ENCODE measurements around the gene APOBEC3F. TPM values are rescaled to one million over a fixed set of nuclear protein-coding genes. Genes with fewer than 3 reads are reported as not detected.

The APOBEC3F gene
- total RNA-seq, 3 donors from 2014 or later (not counting 1 experiment from before 2014, with no cell fraction given), result 30.1 to 54.4 (median 41.0) TPM

DNA sequence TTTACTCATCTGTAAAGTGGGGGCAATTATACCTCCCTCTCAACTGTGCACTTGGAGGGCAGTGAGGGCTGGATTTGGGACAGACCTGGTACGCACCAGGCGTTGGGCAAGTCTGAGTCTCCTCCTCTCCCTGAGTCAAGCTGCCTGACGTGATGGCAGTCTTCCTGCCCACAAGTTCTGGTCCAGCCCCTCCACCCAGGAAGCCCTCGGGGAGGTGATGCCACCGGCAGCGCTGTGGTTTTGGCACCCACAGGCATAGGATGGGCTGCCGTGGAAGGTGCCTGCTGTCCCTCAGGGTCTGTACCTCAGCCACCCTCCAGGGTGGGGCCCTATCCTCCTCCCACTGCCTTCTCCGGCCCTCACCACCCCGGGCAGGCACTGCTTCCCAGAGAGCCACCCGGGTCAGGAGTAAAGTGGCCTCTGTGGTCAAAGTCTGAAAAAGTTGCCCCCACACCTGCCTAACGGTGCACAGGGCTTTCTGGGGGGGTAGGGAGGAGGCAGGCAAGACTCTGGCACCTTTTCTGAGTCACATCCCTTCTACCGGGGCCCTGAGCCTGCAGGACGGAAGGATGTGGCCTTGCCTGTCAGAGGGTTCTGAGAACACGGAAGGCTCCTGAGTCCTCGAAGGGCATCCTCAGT is 49.9 kb downstream of the APOBEC3F start:
- peak overlapping the region; percentile 98 to 99 for H3K27ac Mint-ChIP-seq
- peak; percentile 67 to 87 (median 77) for ATAC-seq
- Histone ChIP-seq H3K9me3 (ENCODE audit: control insufficient read depth, insufficient read depth, low read length) (no peaks in the 10 kb centered on the region), H3K27ac (ENCODE audit: low read length) (peak overlapping the region; percentile 98), H3K4me1 (ENCODE audit: control insufficient read depth, insufficient read depth, low read length) (peaks cover 97% of the 10 kb centered on the region), H3K27me3 (ENCODE audit: control insufficient read depth, insufficient read depth, low read length) (no peaks in the 10 kb centered on the region), H3K4me3 (ENCODE audit: low read length) (peak overlapping the region; percentile 22), H3K36me3 (ENCODE audit: control insufficient read depth, insufficient read depth, low read length) (peaks cover 9% of the 10 kb centered on the region)
- WGBS (ENCODE audit: insufficient coverage), result 13% methylated on average over 15 of the region's 15 CpGs
- no peaks in the 10 kb centered on the region for H3K9me3 Mint-ChIP-seq
- intact Hi-C loops (cut with micrococcal nuclease), result loop anchor here (1.0 to 2.0 kb wide), 5 partner anchors 9 to 442 kb away; partner anchors contain the start of genes APOBEC3C and RPS19BP1
- peaks cover 82 to 90% of the 10 kb centered on the region in 2 donors for H3K4me1 Mint-ChIP-seq
- H3K27me3 Mint-ChIP-seq (ENCODE audit: low read depth in 2 of 2), result no peaks in the 10 kb centered on the region
- no peaks in the 10 kb centered on the region for H3K36me3 Mint-ChIP-seq
- TF ChIP-seq, protein P1, sequence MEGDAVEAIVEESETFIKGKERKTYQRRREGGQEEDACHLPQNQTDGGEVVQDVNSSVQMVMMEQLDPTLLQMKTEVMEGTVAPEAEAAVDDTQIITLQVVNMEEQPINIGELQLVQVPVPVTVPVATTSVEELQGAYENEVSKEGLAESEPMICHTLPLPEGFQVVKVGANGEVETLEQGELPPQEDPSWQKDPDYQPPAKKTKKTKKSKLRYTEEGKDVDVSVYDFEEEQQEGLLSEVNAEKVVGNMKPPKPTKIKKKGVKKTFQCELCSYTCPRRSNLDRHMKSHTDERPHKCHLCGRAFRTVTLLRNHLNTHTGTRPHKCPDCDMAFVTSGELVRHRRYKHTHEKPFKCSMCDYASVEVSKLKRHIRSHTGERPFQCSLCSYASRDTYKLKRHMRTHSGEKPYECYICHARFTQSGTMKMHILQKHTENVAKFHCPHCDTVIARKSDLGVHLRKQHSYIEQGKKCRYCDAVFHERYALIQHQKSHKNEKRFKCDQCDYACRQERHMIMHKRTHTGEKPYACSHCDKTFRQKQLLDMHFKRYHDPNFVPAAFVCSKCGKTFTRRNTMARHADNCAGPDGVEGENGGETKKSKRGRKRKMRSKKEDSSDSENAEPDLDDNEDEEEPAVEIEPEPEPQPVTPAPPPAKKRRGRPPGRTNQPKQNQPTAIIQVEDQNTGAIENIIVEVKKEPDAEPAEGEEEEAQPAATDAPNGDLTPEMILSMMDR (IDR thresholded peaks at IDR 0.05), result no peak
- peak overlapping the region; percentile 90 for H3K4me3 Mint-ChIP-seq
- peak; percentile 90 to 94 for DNase-seq

DNA sequence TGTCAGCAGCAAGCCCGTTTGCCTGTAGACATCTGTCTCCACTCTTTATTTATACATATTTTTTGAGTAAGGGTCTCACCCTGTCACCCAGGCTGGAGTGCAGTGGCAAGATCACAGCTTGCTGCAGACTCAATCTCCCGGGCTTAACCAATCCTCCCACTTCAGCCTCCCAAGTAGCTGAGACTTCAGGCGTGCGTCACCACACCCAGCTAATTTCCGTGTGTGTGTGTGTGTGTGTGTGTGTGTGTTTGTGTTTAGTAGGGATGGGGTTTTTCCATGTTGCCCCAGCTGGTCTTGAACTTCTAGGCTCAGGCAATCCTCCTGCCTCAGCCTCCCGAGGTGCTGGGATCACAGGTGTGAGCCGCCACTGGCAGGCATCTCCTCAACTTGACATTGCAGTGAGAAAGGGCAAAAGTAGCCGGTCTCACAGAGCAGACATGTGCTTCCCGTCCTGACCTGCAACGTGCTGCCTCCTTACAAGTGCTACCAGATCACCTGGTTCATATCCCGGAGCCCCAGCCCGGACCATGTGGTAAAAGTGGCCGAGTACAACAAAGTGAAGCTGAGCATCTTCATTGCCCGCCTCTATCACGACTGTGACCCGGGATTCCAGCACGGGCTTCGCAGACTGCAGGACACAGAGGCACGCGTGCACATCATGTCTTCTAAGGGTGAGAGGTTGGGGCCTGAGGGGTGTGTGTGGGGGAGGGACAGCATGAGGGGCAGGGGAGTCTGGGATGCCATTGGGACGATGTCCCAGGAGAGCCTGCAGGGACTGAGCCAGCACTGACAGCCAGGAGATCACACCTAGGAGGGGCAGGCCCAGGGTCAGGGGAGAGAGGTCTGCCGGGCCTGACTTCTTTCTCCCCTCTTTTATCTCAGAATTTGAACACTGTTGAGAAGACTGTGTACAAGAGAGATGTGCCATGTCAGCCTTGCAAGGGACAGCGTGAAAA is 50.7 kb downstream of the APOBEC3F start:
- Histone ChIP-seq H3K4me3 (ENCODE audit: low read length) (peak overlapping the region; percentile 22), H3K4me1 (ENCODE audit: control insufficient read depth, insufficient read depth, low read length) (peaks cover 99% of the 10 kb centered on the region), H3K36me3 (ENCODE audit: control insufficient read depth, insufficient read depth, low read length) (peaks cover 5% of the 10 kb centered on the region), H3K9me3 (ENCODE audit: control insufficient read depth, insufficient read depth, low read length) (no peaks in the 10 kb centered on the region), H3K27ac (ENCODE audit: low read length) (peak overlapping the region; percentile 98), H3K27me3 (ENCODE audit: control insufficient read depth, insufficient read depth, low read length) (no peaks in the 10 kb centered on the region)
- Mint-ChIP-seq H3K9me3 (no peaks in the 10 kb centered on the region), H3K4me3 (peak overlapping the region; percentile 90), H3K4me1 (peaks cover 81 to 91% of the 10 kb centered on the region in 2 donors), H3K27ac (peak overlapping the region; percentile 98 to 99), H3K27me3 (ENCODE audit: low read depth in 2 of 2) (no peaks in the 10 kb centered on the region), H3K36me3 (no peaks in the 10 kb centered on the region)
- DNase-seq (peak in 1 of 2 donors; percentile 77), ATAC-seq (peak in 2 of 3 donors; percentile 0 to 3)
- intact Hi-C loops (cut with micrococcal nuclease), result loop anchor here (1.0 to 2.0 kb wide), 2 partner anchors 8 to 77 kb away; partner anchors contain the start of gene APOBEC3C
- TF ChIP-seq, protein P1 (IDR thresholded peaks at IDR 0.05), result no peak
- 58% methylated on average over 22 of the region's 23 CpGs for WGBS (ENCODE audit: insufficient coverage)

DNA sequence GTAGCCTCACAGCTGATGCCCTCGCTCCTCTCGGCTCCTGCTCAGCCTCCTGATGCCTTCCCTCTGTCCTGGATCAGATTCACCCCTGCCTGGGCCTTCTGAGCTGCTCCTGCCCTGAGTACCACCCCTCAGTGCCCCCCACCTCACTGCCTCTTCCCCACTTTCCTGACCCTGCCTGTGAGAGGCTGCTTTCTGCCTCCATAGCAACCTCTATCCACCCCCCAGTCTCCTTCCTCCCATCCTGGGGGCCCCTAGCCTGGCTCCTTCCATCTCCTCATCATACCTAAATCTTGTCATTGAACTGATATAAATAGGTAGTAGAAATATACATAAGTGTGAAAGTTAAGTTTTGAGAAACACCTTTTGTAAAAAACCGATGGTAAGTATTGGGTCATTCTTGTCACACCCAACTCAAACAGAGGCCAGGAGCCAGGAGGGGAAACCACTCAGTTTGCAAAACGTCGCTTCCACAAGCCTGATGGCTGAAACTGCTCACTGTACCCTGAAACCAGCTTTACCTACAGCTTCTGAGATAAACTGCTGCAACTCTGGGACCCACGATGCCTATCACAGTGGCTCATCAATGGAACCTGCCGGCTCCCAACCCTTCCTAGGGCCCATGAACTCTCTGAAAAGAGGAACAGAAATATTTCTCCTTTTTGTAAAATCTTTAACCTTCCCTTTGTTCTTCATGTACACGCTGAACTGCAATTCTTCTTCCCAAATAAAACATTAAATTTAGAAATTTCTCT is 51.6 kb downstream of the APOBEC3F start:
- 37% methylated on average over 8 of the region's 8 CpGs for WGBS (ENCODE audit: insufficient coverage)
- Histone ChIP-seq H3K36me3 (ENCODE audit: control insufficient read depth, insufficient read depth, low read length) (peaks cover under 1% of the 10 kb centered on the region), H3K4me1 (ENCODE audit: control insufficient read depth, insufficient read depth, low read length) (peaks cover 99% of the 10 kb centered on the region), H3K9me3 (ENCODE audit: control insufficient read depth, insufficient read depth, low read length) (no peaks in the 10 kb centered on the region), H3K4me3 (ENCODE audit: low read length) (no peak overlapping the region), H3K27me3 (ENCODE audit: control insufficient read depth, insufficient read depth, low read length) (no peaks in the 10 kb centered on the region), H3K27ac (ENCODE audit: low read length) (peak overlapping the region; percentile 98)
- DNase-seq (peak in 1 of 2 donors; percentile 47), ATAC-seq (no peak)
- peaks cover 76 to 92% of the 10 kb centered on the region in 2 donors for H3K4me1 Mint-ChIP-seq
- no peaks in the 10 kb centered on the region for H3K9me3 Mint-ChIP-seq
- peak overlapping the region; percentile 90 for H3K4me3 Mint-ChIP-seq
- TF ChIP-seq, protein P1 (IDR thresholded peaks at IDR 0.05), result no peak
- no peaks in the 10 kb centered on the region for H3K36me3 Mint-ChIP-seq
- intact Hi-C loops (cut with micrococcal nuclease), result no loop called here
- no peaks in the 10 kb centered on the region for H3K27me3 Mint-ChIP-seq (ENCODE audit: low read depth in 2 of 2)
- H3K27ac Mint-ChIP-seq, result peak overlapping the region; percentile 98 to 99
